ENCODE results near the gene ATXN2L.
"Not testable (repeated sequence)": the region's sequence is repeated elsewhere in the genome, so short reads cannot be mapped to it uniquely, and the experiment has no call there.

ATXN2L gene

DNA sequence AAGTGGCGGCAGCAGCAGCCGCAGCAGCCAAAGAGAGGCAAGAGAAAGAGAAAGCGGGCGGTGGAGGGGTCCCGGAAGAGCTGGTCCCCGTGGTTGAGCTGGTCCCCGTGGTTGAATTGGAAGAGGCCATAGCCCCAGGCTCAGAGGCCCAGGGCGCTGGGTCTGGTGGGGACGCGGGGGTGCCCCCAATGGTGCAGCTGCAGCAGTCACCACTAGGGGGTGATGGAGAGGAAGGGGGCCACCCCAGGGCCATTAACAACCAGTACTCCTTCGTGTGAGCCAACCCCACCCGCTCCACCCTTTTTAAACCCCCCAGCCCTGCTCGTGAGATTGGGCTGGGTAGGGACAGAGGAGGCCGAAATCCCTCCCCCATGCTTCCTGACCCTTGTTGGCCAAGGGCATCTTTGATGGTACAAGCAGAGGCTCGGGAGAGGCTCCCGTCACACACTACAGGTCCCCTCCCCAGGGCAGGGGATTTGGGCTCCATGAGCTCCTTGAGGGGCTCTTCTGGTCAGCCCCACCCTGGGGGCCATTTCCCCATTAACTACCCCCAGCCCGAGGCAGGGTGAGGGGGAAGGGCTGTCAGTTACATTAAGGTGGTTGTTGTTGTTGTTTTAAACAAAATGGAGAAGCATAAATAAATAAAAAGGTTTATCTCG, 50.9 kb downstream of the ATXN2L start:
- peak; percentile 60 to 63 for DNase-seq

DNA sequence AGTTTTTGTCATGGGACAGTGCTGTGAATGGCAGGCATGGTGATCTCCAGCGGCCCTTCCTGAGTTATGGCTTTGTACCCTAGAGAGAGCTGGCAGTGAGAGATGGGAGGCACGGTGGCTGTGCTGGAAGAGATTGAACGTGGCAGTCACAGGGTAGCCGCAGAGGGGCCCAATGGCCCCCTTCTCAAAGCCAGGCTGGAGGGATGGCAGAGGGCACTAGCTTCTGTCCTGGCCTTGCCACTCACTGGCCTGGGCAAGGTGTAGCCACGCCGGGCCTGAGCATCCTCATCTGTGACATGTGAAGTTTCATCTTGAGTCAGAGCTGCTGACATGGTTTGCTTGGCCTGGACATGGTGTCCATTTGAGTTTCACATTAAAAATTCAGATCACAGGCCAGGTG, 51.6 kb downstream of the ATXN2L start:
- no peak for DNase-seq

DNA sequence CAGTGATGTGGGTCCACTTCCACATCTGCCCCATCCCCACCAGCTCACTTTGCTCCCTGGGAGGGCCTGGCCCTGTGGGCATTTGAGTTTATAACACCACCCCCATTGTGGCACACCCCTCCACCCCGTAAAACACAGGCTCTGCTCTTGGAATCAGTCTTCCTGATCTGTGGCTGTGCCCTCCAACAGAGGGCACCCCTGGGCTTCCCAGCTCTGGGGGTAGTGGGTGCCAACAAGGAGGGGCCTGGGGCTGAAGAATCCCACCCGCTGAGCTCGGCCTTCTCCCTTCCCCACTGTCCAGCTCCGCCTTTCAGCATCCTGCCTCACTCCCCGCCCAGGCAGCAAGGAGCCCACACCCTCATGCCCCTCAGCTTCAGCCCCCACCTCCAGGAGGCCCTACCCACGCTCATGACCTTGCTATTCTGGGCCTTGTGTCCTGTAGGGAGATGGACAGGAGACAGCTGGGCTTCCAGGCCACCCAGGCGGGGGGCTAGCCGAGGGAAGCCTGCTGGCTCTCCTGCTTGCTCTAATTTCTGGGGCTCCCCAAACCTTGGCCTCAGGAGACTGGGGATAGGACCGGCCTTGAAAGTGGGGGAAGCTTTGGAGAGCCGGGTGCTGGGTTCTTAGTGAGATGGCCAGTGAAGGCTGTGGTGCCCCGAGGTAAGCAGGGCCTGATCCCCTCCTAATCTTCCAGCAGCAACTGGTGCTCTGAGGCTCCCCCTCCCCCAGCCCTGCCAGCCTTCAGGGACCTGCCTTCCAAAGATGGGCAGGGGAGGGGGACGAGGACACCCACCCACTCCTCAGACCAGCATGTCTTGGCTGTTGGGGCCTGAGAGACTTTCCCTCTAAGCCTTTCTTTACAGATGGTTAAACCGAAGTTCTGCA, 52.6 kb downstream of the ATXN2L start:
- no peak for DNase-seq

DNA sequence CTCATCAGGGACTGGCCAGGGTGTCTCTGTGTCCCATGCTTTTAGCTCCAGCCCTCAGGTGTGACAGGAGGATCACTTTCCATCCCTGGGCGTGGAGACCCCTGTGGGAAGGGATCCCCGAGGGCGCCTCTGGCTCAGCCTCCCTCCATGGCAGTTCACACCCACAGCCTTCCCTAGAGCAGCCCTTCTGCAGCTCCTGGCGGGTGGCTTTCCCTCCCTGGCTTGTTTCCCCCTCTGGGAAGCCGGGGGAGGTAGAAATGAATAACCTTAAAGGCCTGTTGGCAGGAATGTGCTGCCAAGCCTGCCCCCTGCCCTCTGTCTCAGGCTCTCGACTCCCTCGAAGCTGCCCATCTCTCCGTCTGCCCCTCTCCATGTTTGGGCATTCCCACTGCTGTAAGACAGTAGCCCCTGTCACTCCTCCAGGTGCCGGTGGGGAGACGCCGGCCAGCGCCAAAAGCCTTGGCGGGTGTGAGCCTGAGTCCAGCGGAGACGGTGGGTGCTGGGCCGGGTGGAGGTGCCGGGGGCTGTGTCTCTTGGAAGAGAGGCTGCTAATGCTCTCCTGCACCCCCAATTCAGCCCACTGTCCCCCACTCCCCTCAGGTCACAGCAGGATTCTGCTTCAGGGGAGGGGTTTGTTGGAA, 53.3 kb downstream of the ATXN2L start:
- no peak for DNase-seq

DNA sequence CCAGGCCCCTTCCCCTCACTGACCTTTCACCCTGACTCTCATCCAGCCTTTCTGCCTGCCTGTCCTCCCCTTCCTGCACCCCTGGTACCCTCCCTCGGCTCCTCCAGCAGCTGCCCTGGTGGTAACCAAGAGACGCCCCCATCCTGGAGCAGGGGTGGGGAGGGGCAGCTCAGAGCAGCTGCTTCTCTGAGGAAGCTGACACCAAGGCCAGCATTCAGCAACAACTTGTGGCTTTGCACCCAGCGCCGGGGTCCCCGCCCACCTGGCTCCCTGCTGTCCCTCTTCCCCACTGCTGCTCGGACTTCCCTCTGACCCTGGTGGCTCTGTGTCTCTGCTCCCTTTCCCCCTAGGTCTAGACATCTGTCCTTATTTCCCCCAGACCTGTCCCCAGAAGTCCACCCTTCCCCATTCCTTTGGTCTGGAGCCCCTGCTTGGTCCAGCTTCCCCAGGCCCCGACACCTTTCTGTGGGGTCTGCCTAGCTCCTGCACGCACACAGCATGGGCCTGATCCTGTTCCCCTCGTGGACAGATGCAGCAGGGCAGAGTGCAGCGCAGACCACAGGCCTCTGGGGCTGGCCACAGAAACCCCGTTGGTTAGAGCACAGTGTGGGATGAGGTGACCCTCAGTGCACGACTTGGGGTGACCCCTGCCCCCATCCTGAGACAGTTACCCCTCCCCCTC, 54.3 kb downstream of the ATXN2L start:
- DNase-seq, result no peak

DNA sequence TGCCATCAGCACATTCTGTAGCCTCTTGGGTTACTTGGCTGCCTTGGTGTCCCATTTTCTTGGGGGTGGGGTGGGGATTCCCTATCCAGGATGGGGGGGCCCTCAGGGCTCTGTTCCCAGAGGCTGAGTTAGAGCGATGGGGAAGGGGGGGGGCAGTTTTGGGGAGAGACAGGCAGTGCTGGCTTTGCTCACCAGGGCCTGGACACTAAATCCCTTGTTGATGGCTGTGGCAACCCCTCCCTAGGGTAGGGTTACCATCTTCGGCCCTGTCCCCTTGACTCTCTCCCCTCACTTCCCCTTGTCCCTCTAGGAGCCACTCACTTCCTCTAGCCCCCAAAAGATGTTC, 54.8 kb downstream of the ATXN2L start:
- no peak for DNase-seq

DNA sequence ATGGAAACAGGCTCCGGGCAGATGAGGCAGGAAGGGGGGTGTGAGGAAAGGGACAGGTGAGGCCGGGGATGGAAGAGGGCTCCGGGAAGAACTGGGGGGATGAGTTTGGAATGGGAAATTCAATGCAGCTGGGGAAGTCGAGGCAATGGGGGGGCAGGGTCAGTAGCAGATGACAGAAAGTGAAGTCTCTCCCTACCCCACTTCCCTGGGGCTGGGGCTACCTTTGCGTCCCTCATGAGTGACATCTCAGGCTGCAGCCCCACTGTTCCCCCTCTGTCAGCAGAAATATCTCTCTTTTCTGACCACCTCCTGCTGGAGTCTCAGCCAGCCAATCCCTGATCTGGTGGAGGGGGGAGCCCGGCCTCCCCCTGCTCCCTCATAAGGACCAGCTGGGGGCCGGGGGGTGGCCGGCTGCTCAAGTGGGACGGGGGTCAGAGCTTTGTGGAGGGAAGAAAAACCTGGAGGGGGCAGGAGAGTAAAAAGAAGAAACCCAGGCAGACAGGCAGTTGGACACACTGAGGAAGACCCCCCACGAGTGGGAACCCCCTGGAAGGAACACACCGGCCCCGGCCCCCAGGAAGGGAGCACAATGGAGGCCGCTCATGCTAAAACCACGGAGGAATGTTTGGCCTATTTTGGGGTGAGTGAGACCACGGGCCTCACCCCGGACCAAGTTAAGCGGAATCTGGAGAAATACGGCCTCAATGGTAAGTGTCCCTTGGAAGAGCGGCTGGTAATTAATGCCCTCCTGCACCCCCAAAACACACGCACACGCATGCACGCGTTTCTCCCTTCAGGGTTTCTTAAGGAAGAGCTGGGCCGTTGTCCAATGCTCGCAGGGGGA, 55.5 kb downstream of the ATXN2L start, which contains the start of gene ATP2A1:
ATP2A1 (plus strand) TSS at position 406 of the 844 bp plus-strand sequence; CDS start at position 590, 184 bp downstream.
- DNase-seq, result no peak

DNA sequence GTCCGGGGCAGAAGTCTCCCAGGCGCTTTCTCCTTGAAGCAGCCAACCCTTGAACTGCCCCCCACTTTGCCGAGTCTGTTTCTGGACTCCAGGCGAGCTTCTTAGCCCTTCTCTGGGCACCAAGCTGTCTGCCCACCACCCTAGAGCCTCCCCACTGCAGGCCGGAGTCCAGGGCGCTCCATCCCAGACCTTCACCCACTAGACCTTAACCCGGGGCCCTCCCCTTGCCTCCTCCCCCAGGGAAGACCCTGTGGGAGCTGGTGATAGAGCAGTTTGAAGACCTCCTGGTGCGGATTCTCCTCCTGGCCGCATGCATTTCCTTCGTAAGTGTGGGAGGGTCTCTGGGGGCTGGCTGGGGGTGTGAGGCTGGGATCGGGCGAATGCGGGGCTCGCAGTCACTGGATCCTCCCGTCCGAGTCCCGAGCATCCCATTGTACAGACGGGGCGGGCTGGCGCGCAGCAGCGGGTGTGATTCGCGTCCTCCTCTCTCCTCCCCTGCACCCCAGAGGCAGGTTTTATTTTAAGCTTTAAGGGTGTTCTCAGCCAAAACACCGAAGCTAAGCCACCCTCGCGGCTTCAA, 56.6 kb downstream of the ATXN2L start:
- DNase-seq, result no peak

DNA sequence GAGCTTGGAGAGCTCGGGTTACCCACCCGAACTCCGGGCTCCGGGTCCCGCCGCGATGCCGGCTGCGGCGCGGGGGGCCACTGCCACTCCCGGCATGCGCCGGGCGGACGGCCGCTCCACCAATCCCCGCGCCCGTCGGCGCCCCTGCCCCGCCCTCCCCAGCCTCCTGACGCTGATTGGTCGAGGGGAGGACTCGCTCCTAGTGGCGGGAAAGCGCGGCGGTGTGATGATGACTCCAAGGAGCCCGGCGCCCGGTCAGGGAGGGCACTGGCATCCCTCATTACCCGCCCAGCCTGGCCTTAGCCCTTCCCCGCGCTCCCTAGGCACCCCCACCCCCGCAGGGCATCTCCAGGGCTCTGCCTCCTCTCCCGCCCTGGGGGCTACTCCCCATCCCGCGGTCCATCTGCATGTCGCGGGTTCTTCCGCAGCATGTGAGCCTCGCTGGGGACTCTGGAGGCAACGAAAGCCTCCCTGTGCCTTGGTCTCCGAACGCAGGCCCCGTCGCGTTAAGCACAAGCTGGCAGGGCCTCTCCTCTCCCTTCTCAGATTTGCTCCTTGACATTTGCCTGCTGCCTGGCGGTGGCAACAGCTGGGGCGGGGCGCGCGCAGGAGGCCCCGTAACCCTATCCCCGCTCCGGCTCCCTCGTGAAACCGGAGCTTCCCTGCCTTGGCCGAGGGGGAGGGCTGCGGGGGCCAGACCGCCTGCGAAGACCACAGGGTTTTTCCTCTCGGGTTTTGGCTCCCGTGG, 57.2 kb downstream of the ATXN2L start:
- peak; percentile 82 to 90 for DNase-seq

DNA sequence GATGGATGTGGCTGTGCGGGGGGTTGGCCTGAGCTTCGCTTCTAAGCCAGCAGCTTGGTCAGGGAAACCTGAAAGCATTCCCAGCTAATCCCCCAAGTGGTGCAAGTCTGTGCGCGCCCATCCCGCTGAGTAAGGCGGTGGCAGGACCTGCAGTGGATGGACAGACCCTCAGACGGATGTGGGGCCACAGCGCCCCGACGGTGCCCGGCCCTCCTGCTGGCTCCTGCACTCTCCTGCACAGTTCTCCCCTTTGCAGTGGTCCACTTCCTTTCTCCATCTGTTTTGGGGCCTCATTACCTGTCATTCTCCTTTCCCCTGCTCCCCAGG, 57.8 kb downstream of the ATXN2L start:
- DNase-seq, result no peak

DNA sequence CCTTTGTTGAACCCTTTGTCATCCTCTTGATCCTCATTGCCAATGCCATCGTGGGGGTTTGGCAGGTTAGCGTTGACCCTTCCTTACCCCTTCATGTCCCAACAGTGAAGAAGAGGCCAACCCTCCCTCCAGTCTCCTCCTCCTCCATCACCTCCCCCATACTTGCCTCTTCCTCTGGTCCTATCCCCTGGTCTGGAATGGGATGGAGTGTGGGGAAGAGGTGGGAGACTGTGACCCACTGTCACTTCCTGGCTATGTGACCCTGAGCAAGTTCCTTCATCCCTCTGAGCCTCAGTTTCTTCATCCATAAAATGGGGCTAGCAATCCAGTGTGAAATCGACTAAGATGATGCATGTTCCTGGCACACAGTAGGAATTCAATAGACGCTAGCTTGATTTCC, 58.2 kb downstream of the ATXN2L start:
- DNase-seq, result no peak

DNA sequence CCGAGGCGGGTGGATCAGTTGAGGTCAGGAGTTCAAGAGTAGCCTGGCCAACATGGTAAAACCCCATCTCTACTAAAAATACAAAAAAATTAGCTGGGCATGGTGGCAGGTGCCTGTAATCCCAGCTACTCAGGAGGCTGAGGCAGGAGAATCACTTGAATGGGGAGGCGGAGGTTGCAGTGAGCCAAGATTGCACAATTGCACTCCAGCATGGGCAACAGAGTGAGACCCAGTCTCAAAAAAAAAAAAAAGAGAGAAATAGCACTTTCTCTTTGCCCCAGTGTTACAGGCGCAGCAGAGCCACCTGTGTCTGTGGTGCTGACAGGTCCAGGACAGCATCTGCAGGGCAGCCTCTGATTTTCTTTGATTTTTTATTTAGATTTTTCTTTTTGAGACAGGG, 58.8 kb downstream of the ATXN2L start:
- not testable (repeated sequence) for DNase-seq

DNA sequence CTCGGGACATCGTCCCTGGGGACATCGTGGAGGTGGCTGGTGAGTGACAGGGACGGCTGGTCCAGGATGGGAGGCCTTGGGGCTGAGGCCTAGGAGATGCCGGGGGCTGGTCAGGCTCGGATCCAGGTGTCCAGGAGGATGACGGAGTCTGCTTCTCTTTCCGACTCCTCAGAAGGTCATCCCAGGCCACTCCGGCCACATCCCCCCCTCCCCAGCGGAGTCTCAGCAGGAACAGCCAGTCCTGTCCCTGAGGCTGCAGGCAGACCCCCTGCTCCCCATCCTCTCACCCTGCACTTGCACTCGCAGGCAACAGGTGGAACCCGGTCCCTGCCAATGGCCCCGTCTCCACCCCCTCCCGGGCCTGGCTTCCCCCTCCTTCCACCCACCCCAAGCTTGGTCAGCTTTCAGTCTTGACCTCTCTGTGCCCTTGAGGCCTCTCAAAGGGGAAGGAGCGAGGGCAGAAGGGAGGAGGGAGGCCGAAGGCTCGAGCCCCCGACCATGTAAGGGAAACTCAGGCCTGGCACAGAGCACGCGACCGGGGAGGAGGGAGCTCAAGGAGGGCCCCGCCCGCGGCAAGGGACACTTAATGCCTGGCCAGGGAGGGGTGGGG, 59.9 kb downstream of the ATXN2L start:
- no peak for DNase-seq

DNA sequence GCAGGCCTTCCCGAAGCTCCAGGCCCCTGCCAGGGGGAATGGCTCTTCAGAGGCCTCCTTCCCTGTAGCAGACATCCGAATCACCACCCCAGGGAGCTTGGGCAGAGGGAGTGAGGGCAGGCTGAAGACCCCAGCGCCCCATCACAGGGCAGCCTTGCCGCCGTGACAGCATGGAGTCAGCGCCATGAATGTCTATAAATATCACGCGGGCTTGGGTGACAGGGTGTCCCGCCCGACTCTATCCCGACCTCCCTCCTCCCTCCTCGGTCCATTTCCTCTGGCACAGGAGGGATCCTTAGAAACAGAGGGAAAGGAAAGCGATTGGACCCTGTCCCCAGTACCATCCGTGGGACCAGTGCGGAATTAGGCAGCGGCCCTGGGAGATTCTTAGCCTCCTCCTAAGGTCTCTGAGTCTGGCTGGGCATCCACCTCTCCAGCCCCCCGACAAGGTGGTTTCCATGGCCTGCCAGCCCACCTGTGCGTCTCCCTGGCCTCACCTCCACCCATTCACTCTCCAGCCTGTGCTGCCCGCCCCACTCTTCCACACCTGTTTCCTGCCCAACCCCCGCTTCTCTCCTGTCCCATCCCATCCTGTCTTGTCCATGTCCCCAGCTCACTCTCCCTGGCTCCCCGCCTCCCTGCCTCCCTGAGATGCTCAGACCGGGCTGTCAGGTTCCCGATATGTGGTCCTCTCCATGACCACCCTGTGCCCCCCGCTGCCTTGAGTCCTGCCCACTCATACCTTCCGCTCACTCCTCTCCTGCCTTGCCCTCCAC, 60.6 kb downstream of the ATXN2L start:
- no peak for DNase-seq

DNA sequence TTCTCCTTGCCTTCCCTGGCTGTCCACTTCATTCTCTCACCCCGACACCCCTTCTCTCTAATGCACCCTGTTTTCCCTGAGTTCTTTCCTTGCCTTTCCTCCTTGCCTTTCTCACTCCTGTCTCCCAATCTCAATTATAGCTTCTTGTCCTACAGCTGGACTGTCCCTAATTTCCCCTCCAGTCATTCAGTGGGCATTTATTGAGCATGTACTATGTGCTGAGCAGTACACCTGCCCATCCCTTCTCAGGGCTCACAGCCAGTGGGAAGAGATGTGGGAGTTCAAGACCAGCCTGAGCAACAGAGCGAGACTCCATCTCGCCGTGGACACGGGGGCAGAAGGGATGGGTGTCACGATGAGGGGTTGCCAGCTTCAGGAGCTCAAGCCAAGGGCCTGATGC, 61.2 kb downstream of the ATXN2L start:
- no peak for DNase-seq
